Right lung (tissue), 5 donors: ENCODE data around the gene MALT1. TPM values are rescaled to one million over a fixed set of nuclear protein-coding genes. Genes with fewer than 3 reads are reported as not detected.
"Not testable (repeated sequence)": the region's sequence is repeated elsewhere in the genome, so short reads cannot be mapped to it uniquely, and the experiment has no call there.

ENCODE experiments used
- DNase-seq, 2 donors: peaks; one replicate each; pipeline ENCODE4 v3.0.0-alpha.2; 2013
- polyA plus RNA-seq, 5 donors: library from polyadenylated mRNA; unstranded; fragments of 120-200 nt; gene quantifications; one replicate each; pipeline versions ENCODE4 v1.2.1 to v1.2.3, GENCODE V29; 2013; ENCODE audit warnings: inconsistent platforms in 1 of 5, low replicate concordance in 1 of 5; ENCODE audit not compliant: insufficient read length in 5 of 5, insufficient read depth in 1 of 5

Gene MALT1
- polyA plus RNA-seq, 5 donors = 14.4 to 26.6 (median 24.0) TPM

GRCh38 chr18:58649966-58650816, 21.1 kb upstream of the MALT1 start:
- DNase-seq = no peak

GRCh38 chr18:58650830-58651229, 20.4 kb upstream of the MALT1 start:
- not testable (repeated sequence) for DNase-seq

GRCh38 chr18:58653144-58653722, 18.0 kb upstream of the MALT1 start:
- not testable (repeated sequence) for DNase-seq

- DNase-seq = no peak
These were observed 17.3 kb upstream of the MALT1 start for GRCh38 chr18:58653814-58654509.

- DNase-seq = no peak
These were observed 16.2 kb upstream of the MALT1 start for GRCh38 chr18:58654896-58655614.

- no peak for DNase-seq
These were observed 14.2 kb upstream of the MALT1 start for GRCh38 chr18:58657081-58657480.

GRCh38 chr18:58657494-58657893, 13.8 kb upstream of the MALT1 start:
- DNase-seq = no peak

GRCh38 chr18:58659691-58660090, 11.6 kb upstream of the MALT1 start:
- DNase-seq = no peak

- DNase-seq = no peak
These were observed 10.3 kb upstream of the MALT1 start for GRCh38 chr18:58660915-58661314.

- DNase-seq = no peak
These were observed 9.8 kb upstream of the MALT1 start for GRCh38 chr18:58661423-58661822.

GRCh38 chr18:58662118-58662517, 9.1 kb upstream of the MALT1 start:
- no peak for DNase-seq

GRCh38 chr18:58666176-58666575, 5.1 kb upstream of the MALT1 start:
- no peak for DNase-seq

- DNase-seq = no peak
These were observed 3.1 kb upstream of the MALT1 start for GRCh38 chr18:58668211-58668610.

- no peak for DNase-seq
These were observed 2.4 kb upstream of the MALT1 start for GRCh38 chr18:58668897-58669296.

- peak; percentile 12 to 29 for DNase-seq
These were observed 1.4 kb upstream of the MALT1 start for GRCh38 chr18:58669731-58670378.

- DNase-seq = no peak
These were observed 708 bp upstream of the MALT1 start for GRCh38 chr18:58670404-58671110.

- DNase-seq = peak in 1 of 2 donors; percentile 31
These were observed 633 bp downstream of the MALT1 start for GRCh38 chr18:58671632-58672564.

- DNase-seq = no peak
These were observed 2.9 kb downstream of the MALT1 start for GRCh38 chr18:58674159-58674558.

- DNase-seq = no peak
These were observed 3.7 kb downstream of the MALT1 start for GRCh38 chr18:58674863-58675472.
